GM23338 (cell line): ENCODE data around the gene MYH2.

ENCODE experiments used
- CTCF ChIP-seq, 2 experiments: fragments of 200-600 bp in 1 of 2; sonication (generic) in 1 of 2; conservative IDR thresholded peaks; 2 replicates each; pipeline versions ENCODE4 v1.5.1 to v1.6.1; 2016 to 2017; ENCODE audit warnings: antibody characterized with exemption in 2 of 2, low read depth in 2 of 2, mild to moderate bottlenecking in 2 of 2, moderate library complexity in 1 of 2
- EZH2 ChIP-seq: fragments of 200-600 bp; sonication (generic); IDR thresholded peaks from one replicate; pipeline ENCODE4 v1.8.0; 2017; ENCODE audit warnings: antibody characterized with exemption, mild to moderate bottlenecking, low read depth; ENCODE audit not compliant: unreplicated experiment
- NANOG ChIP-seq: IDR thresholded peaks from 2 replicates; pipeline ENCODE4 v1.6.1; 2016; ENCODE audit warnings: antibody characterized with exemption, borderline replicate concordance
- POLR2AphosphoS5 ChIP-seq: IDR thresholded peaks from 2 replicates; pipeline ENCODE4 v1.6.1; 2016; ENCODE audit warnings: antibody characterized with exemption, low read depth

- TF ChIP-seq CTCF (conservative IDR thresholded peaks at IDR 0.05; ENCODE audit: low read depth in 2 of 2) = no peak
- no peak for TF ChIP-seq POLR2AphosphoS5
- TF ChIP-seq NANOG = no peak
- no peak for TF ChIP-seq EZH2
Observed at GRCh38 chr17:10556301-10557005, 7.0 kb upstream of the MYH2 start.
